Stimulated activated naive CD8-positive, alpha-beta T cell treated with anti-CD3 and anti-CD28 coated beads, Interleukin-15, Interleukin-2, amounts not matched to agents 100 ng/mL and 50 ng/mL, for 24 hours (primary cell): Measurements from ENCODE around the gene ARHGEF28.

Experiments
- H3K27ac Mint-ChIP-seq: one replicate; pipeline ENCODE4 v1.8.0; 2021; ENCODE audit warnings: mild to moderate bottlenecking, mixed read lengths
- H3K27me3 Mint-ChIP-seq: one replicate; pipeline ENCODE4 v1.8.0; 2021; ENCODE audit warnings: mixed read lengths
- H3K36me3 Mint-ChIP-seq: one replicate; pipeline ENCODE4 v1.8.0; 2021; ENCODE audit warnings: low read depth, mixed read lengths
- H3K4me1 Mint-ChIP-seq: one replicate; pipeline ENCODE4 v1.8.0; 2021; ENCODE audit warnings: low read depth, mixed read lengths
- H3K4me3 Mint-ChIP-seq: one replicate; pipeline ENCODE4 v1.8.0; 2021; ENCODE audit warnings: mild to moderate bottlenecking, mixed read lengths
- H3K9me3 Mint-ChIP-seq: one replicate; pipeline ENCODE4 v1.8.0; 2021; ENCODE audit warnings: mixed read lengths

Gene ARHGEF28

GRCh38 chr5:73746608-73747007, 120.6 kb downstream of the ARHGEF28 start:
- H3K36me3 Mint-ChIP-seq, result no peaks in the 10 kb centered on the region
- no peak overlapping the region for H3K4me3 Mint-ChIP-seq
- no peak overlapping the region for H3K27ac Mint-ChIP-seq
- peaks cover 38% of the 10 kb centered on the region for H3K27me3 Mint-ChIP-seq
- no peaks in the 10 kb centered on the region for H3K4me1 Mint-ChIP-seq
- peaks cover 3% of the 10 kb centered on the region for H3K9me3 Mint-ChIP-seq

- no peak overlapping the region for H3K4me3 Mint-ChIP-seq
- peaks cover 51% of the 10 kb centered on the region for H3K27me3 Mint-ChIP-seq
- no peaks in the 10 kb centered on the region for H3K36me3 Mint-ChIP-seq
- H3K9me3 Mint-ChIP-seq, result peaks cover 3% of the 10 kb centered on the region
- no peak overlapping the region for H3K27ac Mint-ChIP-seq
- H3K4me1 Mint-ChIP-seq, result no peaks in the 10 kb centered on the region
These were observed 121.8 kb downstream of the ARHGEF28 start for GRCh38 chr5:73747696-73748380.

GRCh38 chr5:73748510-73749400, 122.8 kb downstream of the ARHGEF28 start:
- H3K4me1 Mint-ChIP-seq, result no peaks in the 10 kb centered on the region
- peaks cover 3% of the 10 kb centered on the region for H3K9me3 Mint-ChIP-seq
- peaks cover 57% of the 10 kb centered on the region for H3K27me3 Mint-ChIP-seq
- no peak overlapping the region for H3K27ac Mint-ChIP-seq
- no peaks in the 10 kb centered on the region for H3K36me3 Mint-ChIP-seq
- H3K4me3 Mint-ChIP-seq, result no peak overlapping the region

GRCh38 chr5:73749485-73750270, 123.7 kb downstream of the ARHGEF28 start:
- Mint-ChIP-seq H3K9me3 (peaks cover 3% of the 10 kb centered on the region), H3K36me3 (no peaks in the 10 kb centered on the region), H3K27me3 (peaks cover 57% of the 10 kb centered on the region), H3K4me1 (no peaks in the 10 kb centered on the region), H3K4me3 (no peak overlapping the region), H3K27ac (no peak overlapping the region)

DNA sequence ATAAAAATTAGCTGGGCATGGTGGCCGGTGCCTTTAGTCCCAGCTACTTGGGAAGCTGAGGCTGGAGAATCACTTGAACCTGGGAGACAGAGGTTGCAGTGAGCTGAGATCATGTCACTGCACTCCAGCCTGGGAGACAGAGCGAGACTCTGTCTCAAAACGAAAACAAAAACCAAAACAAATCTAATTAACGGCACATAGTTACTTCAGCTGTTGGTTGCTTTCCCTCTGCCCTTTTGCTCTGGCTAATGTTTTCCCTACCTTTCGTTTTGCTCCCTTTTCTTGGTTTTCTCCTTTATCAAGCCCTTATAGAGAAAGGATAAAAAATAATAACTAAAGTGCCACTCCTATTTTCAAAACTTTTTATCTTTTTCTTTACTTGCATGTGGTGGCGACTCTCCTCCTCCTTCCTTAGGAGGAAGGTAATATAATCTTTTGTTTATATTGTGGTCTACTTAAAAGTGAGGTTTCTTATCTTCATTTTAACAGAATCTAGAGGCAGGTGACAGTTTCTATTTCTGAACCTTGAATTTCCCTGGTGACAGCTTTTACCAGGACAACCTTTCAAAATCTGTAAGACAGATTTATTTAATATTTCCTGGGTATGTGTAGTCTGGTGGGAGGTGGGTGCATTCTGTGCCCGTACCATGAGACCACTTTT, 125.4 kb downstream of the ARHGEF28 start:
- Mint-ChIP-seq H3K4me1 (no peaks in the 10 kb centered on the region), H3K36me3 (no peaks in the 10 kb centered on the region), H3K27ac (no peak overlapping the region), H3K9me3 (peaks cover 3% of the 10 kb centered on the region), H3K4me3 (no peak overlapping the region), H3K27me3 (peaks cover 51% of the 10 kb centered on the region)

- H3K9me3 Mint-ChIP-seq, result no peaks in the 10 kb centered on the region
These were observed 128.3 kb downstream of the ARHGEF28 start for GRCh38 chr5:73754254-73754653.

DNA sequence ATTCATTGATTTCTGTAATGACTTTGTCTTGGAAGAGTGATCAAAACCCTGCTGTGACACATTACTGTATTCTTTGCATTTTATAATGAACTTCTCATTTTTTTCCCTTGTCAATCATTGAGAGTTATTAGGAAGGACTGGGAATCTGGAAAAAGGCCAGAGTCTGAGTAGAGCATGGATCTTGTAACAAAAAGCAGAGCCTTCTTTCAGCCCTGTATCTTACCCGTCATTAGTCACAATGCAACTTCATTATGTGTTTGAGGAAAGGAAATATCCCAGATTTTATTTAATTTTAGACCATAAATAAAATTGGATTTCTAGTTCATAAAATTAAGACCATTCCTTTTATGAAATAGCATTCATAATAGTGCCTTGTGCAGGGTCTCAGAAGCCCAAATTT, 131.4 kb downstream of the ARHGEF28 start:
- Mint-ChIP-seq H3K4me1 (no peaks in the 10 kb centered on the region), H3K9me3 (no peaks in the 10 kb centered on the region), H3K4me3 (no peak overlapping the region), H3K27ac (no peak overlapping the region), H3K36me3 (no peaks in the 10 kb centered on the region), H3K27me3 (peaks cover 18% of the 10 kb centered on the region)

More at GRCh38 chr5:73754254-73754653, 128.3 kb downstream of the ARHGEF28 start:
- Mint-ChIP-seq H3K4me3 (no peak overlapping the region), H3K36me3 (no peaks in the 10 kb centered on the region), H3K27ac (no peak overlapping the region), H3K4me1 (no peaks in the 10 kb centered on the region), H3K27me3 (peaks cover 39% of the 10 kb centered on the region)

- H3K36me3 Mint-ChIP-seq, result no peaks in the 10 kb centered on the region
- no peak overlapping the region for H3K27ac Mint-ChIP-seq
- H3K9me3 Mint-ChIP-seq, result no peaks in the 10 kb centered on the region
- H3K4me1 Mint-ChIP-seq, result no peaks in the 10 kb centered on the region
- H3K4me3 Mint-ChIP-seq, result no peak overlapping the region
- H3K27me3 Mint-ChIP-seq, result peaks cover 6% of the 10 kb centered on the region
These were observed 133.8 kb downstream of the ARHGEF28 start for GRCh38 chr5:73759771-73760170.

- Mint-ChIP-seq H3K27ac (no peak overlapping the region), H3K4me3 (no peak overlapping the region), H3K4me1 (no peaks in the 10 kb centered on the region), H3K36me3 (no peaks in the 10 kb centered on the region), H3K27me3 (peaks cover 3% of the 10 kb centered on the region), H3K9me3 (no peaks in the 10 kb centered on the region)
These were observed 137.5 kb downstream of the ARHGEF28 start for GRCh38 chr5:73763300-73764032.

DNA sequence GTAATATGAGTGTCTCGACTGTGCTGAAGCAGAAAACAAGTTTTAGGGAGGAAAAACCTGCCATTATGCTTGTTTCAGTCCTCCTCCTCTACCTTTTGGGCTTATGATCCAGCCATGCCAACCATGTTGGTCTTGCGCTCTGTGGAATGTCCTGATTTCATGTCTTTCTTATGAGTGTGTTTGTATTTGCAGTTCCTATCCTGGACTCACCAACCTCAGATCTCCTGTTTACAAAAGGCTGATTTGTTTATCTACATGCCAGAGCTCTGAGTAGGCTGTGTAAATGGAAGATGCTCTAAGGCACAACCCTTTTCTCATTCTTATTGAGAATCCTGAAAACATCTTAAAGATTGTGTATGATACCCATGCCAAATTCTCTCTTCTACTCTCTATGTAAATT, 138.6 kb downstream of the ARHGEF28 start:
- no peaks in the 10 kb centered on the region for H3K4me1 Mint-ChIP-seq
- H3K36me3 Mint-ChIP-seq, result no peaks in the 10 kb centered on the region
- H3K27ac Mint-ChIP-seq, result no peak overlapping the region
- H3K27me3 Mint-ChIP-seq, result peaks cover 3% of the 10 kb centered on the region
- no peak overlapping the region for H3K4me3 Mint-ChIP-seq
- H3K9me3 Mint-ChIP-seq, result no peaks in the 10 kb centered on the region

DNA sequence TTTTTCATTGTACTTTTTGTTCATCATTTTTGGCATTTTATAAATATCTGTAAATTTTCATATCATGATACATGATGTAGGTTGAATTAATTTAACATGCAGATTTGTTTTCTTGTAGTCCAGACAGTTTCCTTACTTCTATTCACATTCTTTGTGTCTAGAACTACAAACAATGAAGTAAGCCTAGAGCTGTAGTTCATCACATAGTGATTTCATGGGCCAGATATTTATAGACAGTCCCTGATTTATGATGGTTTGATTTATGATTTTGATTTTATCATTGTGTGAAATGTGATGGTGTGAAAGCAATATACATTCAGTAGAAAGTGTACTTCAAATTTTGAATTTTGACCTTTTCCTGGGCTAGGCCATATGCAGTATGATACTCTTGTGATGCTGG, 139.0 kb downstream of the ARHGEF28 start:
- Mint-ChIP-seq H3K9me3 (no peaks in the 10 kb centered on the region), H3K4me1 (no peaks in the 10 kb centered on the region), H3K27me3 (peaks cover 3% of the 10 kb centered on the region), H3K4me3 (no peak overlapping the region), H3K27ac (no peak overlapping the region), H3K36me3 (no peaks in the 10 kb centered on the region)

DNA sequence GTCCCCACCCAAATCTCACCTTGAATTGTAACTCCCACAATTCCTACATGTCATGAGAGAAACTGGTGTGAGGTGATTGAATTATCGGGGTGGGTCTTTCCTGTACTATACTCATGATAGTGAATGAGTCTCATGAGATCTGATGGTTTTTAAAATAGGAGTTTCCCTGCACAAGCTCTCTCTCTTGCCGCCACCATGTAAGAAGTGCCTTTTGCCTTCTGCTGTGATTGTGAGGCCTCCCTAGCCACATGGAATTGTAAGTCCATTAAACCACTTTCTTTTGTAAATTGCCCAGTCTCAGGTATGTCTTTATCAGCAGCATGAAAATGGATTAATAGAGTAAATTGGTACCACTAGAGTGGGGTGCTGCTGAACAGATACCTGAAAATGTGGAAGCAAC, 140.9 kb downstream of the ARHGEF28 start:
- H3K4me3 Mint-ChIP-seq, result no peak overlapping the region
- H3K9me3 Mint-ChIP-seq, result no peaks in the 10 kb centered on the region
- no peaks in the 10 kb centered on the region for H3K4me1 Mint-ChIP-seq
- H3K27ac Mint-ChIP-seq, result no peak overlapping the region
- H3K36me3 Mint-ChIP-seq, result no peaks in the 10 kb centered on the region
- H3K27me3 Mint-ChIP-seq, result peaks cover 13% of the 10 kb centered on the region

GRCh38 chr5:73770172-73771025, 144.4 kb downstream of the ARHGEF28 start:
- Mint-ChIP-seq H3K36me3 (no peaks in the 10 kb centered on the region), H3K9me3 (no peaks in the 10 kb centered on the region), H3K27ac (peak overlapping the region; percentile 5), H3K4me3 (no peak overlapping the region), H3K27me3 (peaks cover 10% of the 10 kb centered on the region), H3K4me1 (no peaks in the 10 kb centered on the region)
